ENCODE data around the gene FGF3.

FGF3 gene

GRCh38 chr11:69803604-69804218 is 15.5 kb downstream of the FGF3 start:
- no peak for TF ChIP-seq JUND (IDR thresholded peaks at IDR 0.05; ENCODE audit: low read depth)
- no peak for DNase-seq (ENCODE audit: low read depth in 1 of 2, low spot score in 1 of 2)
- in situ Hi-C loops (cut with HindIII; ENCODE audit: low pct_unique_long_range_greater_than_20kb, low sequenced_read_pairs), result no loop called here

- no peak for TF ChIP-seq JUND (IDR thresholded peaks at IDR 0.05; ENCODE audit: low read depth)
- in situ Hi-C loops (cut with HindIII; ENCODE audit: low pct_unique_long_range_greater_than_20kb, low sequenced_read_pairs), result no loop called here
- no peak for DNase-seq (ENCODE audit: low read depth in 1 of 2, low spot score in 1 of 2)
Observed at GRCh38 chr11:69803022-69803421, 16.2 kb downstream of the FGF3 start.

GRCh38 chr11:69802590-69802989 is 16.6 kb downstream of the FGF3 start:
- TF ChIP-seq JUND (IDR thresholded peaks at IDR 0.05; ENCODE audit: low read depth), result no peak
- in situ Hi-C loops (cut with HindIII; ENCODE audit: low pct_unique_long_range_greater_than_20kb, low sequenced_read_pairs), result no loop called here
- no peak for DNase-seq (ENCODE audit: low read depth in 1 of 2, low spot score in 1 of 2)

DNA sequence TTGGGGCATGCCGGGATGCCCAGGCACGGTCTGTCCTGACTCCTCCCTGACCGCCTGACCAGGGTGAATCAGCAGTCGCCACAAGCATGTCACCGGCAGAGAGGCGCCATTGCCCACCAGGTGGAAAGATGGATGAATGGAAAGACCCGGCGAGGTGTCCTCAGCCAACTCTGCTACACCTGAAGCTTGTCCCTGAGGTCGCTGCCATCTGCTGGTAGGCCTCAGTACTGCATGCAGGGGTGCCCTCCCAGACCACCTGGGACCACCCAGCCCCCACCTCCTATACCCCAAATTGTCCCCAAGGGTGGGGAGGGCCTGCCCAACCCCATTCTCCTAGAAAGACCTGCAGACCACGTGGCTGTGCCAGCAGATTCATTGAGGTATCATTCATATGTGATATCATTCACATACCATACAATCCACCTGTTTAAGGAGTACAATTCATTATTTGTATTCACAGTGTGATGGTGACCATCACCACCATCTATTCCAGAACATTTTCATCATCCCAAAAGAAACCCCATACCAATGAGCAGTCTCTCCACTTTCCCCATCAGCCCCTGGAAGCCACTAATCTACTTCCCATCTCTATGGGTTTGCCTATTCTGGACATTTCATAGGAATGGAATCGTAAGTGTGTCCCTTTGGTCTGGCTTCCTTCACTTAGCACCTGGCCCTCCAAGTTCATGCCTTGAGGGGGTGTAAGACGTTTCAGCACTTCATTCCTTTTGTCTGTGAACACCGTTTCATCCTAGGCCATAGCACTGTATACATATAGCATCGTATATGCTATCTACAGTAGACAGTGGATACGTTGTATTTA is 17.5 kb downstream of the FGF3 start:
- DNase-seq (ENCODE audit: low read depth in 1 of 2, low spot score in 1 of 2), result peak in 1 of 2 experiments; percentile 40
- TF ChIP-seq JUND (IDR thresholded peaks at IDR 0.05; ENCODE audit: low read depth), result no peak
- in situ Hi-C loops (cut with HindIII; ENCODE audit: low pct_unique_long_range_greater_than_20kb, low sequenced_read_pairs), result no loop called here

GRCh38 chr11:69800278-69800677 is 18.9 kb downstream of the FGF3 start:
- TF ChIP-seq JUND (IDR thresholded peaks at IDR 0.05; ENCODE audit: low read depth), result no peak
- in situ Hi-C loops (cut with HindIII; ENCODE audit: low pct_unique_long_range_greater_than_20kb, low sequenced_read_pairs), result no loop called here
- no peak for DNase-seq (ENCODE audit: low read depth in 1 of 2, low spot score in 1 of 2)

- in situ Hi-C loops (cut with HindIII; ENCODE audit: low pct_unique_long_range_greater_than_20kb, low sequenced_read_pairs), result no loop called here
- DNase-seq (ENCODE audit: low read depth in 1 of 2, low spot score in 1 of 2), result peak; percentile 80 to 81
- TF ChIP-seq JUND (IDR thresholded peaks at IDR 0.05; ENCODE audit: low read depth), result no peak
Observed at GRCh38 chr11:69799582-69799981, 19.6 kb downstream of the FGF3 start.

GRCh38 chr11:69799097-69799496 is 20.1 kb downstream of the FGF3 start:
- in situ Hi-C loops (cut with HindIII; ENCODE audit: low pct_unique_long_range_greater_than_20kb, low sequenced_read_pairs), result no loop called here
- TF ChIP-seq JUND (IDR thresholded peaks at IDR 0.05; ENCODE audit: low read depth), result no peak
- DNase-seq (ENCODE audit: low read depth in 1 of 2, low spot score in 1 of 2), result no peak

DNA sequence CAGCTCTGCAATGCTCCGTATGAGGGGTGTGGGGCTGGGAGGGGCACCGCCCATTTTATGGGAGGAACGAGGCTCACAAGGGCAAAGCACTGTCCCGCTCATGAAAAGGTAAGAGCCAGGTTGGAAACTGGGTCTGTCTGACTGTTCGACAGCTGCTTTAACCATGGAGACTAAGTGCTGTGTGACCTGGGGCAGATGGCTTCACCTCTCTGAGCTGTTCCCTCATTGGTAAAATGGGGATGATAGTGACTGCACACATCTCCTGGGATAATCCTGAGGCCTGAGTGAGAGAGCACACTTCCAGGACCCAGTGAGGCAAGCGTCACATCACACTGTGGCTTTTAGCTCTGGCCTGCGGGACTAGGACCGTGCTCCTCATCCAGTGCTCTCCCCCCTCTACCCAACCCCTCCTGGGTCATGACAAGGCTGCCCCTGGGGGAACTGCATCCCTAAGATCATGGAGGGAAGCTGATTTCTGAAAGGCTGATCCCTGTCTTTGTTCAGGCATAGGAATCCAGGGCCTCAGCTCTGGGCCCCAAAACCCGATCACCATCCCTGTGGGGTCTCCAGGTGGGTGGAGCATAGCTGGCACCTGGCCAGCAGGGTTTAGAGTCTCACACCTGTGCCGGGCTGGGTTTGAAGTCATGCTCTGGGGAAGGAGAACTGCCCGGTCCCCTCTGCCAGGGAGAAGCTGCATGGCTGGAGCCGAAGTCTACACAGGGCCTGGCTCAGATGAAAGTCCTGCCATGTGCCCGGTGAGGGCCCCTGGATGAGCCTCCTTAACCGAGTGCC is 21.3 kb downstream of the FGF3 start:
- in situ Hi-C loops (cut with HindIII; ENCODE audit: low pct_unique_long_range_greater_than_20kb, low sequenced_read_pairs), result no loop called here
- DNase-seq (ENCODE audit: low read depth in 1 of 2, low spot score in 1 of 2), result no peak
- no peak for TF ChIP-seq JUND (IDR thresholded peaks at IDR 0.05; ENCODE audit: low read depth)

- TF ChIP-seq JUND (IDR thresholded peaks at IDR 0.05; ENCODE audit: low read depth), result no peak
- DNase-seq (ENCODE audit: low read depth in 1 of 2, low spot score in 1 of 2), result peak in 1 of 2 experiments; percentile 35
- in situ Hi-C loops (cut with HindIII; ENCODE audit: low pct_unique_long_range_greater_than_20kb, low sequenced_read_pairs), result no loop called here
Observed at GRCh38 chr11:69797156-69797555, 22.1 kb downstream of the FGF3 start.

- in situ Hi-C loops (cut with HindIII; ENCODE audit: low pct_unique_long_range_greater_than_20kb, low sequenced_read_pairs), result no loop called here
- no peak for TF ChIP-seq JUND (IDR thresholded peaks at IDR 0.05; ENCODE audit: low read depth)
- no peak for DNase-seq (ENCODE audit: low read depth in 1 of 2, low spot score in 1 of 2)
Observed at GRCh38 chr11:69796063-69796462, 23.2 kb downstream of the FGF3 start.

DNA sequence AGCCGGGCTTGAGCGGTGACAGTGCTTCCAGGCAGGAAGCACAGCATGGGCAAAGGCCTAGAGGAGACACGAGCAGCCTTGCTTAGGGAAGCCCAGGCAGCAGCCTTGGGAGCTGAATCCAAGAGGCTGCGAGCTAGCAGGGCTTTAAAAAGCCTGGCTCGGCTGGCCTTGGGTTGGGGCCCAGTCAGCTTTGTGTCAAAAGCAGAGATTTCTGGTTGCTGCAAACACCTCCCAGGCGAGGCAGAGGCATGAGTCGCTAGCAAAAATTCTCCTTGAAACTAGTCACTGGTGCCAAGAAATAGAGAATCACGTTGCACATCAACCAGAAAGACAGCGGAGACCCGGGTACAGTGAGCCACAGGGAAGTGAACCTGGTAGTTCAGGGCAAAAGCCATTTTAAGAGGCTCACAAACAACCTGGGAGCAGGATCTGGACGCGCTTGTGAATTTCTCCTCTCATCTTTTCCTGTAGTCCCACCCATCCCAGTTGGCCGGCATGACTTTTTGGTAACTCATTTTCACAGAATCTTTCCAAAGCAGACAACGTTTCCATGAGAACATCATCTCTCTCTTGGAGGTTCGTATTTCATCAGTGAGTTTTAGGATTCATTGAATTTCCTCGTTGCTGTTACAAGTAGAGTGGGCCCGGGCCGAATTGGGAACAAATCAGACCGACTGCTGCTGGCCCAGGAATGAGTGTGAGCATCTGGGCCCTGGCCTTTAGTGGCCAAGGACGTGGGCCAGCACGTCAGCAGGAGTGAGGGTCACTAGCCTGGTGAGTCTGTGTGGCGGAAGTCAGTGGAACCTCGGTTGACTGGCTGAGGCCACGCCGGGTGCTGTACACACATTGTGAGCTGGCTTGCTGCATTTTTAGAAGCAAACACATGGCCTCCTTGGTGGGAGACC is 27.7 kb downstream of the FGF3 start:
- in situ Hi-C loops (cut with HindIII; ENCODE audit: low pct_unique_long_range_greater_than_20kb, low sequenced_read_pairs), result no loop called here
- no peak for TF ChIP-seq JUND (IDR thresholded peaks at IDR 0.05; ENCODE audit: low read depth)
- DNase-seq (ENCODE audit: low read depth in 1 of 2, low spot score in 1 of 2), result no peak

GRCh38 chr11:69788956-69789355 is 30.3 kb downstream of the FGF3 start:
- no peak for TF ChIP-seq JUND (IDR thresholded peaks at IDR 0.05; ENCODE audit: low read depth)
- in situ Hi-C loops (cut with HindIII; ENCODE audit: low pct_unique_long_range_greater_than_20kb, low sequenced_read_pairs), result no loop called here

More at GRCh38 chr11:69788956-69789355, 30.3 kb downstream of the FGF3 start:
- no peak for DNase-seq (ENCODE audit: low read depth in 1 of 2, low spot score in 1 of 2)
